Measurements from ENCODE around the gene KAZALD1. TPM values are rescaled to one million over a fixed set of nuclear protein-coding genes. Genes with fewer than 3 reads are reported as not detected.
"Not testable (repeated sequence)": the region's sequence is repeated elsewhere in the genome, so short reads cannot be mapped to it uniquely, and the experiment has no call there.

The KAZALD1 gene
- total and polyA plus RNA-seq, 7 donors, result 1.5 to 10.7 (median 3.1) TPM

- intact Hi-C loops (cut with DNase I), result no loop called here
- peaks cover 0 to 26% of the 10 kb centered on the region in 2 donors for H3K36me3 ChIP-seq (ENCODE audit: insufficient read depth in 1 of 2, low read depth in 1 of 2)
- H3K4me1 ChIP-seq, result peaks cover 16% of the 10 kb centered on the region
- H3K27me3 ChIP-seq (ENCODE audit: insufficient read depth in 3 of 3, low read length in 2 of 3), result no peaks in the 10 kb centered on the region
- 1 to 3% (median 2%) methylated on average over 39 to 47 of the region's 47 CpGs for WGBS, 3 donors
- H3K27ac ChIP-seq, result peak overlapping the region; percentile 88
- TF ChIP-seq CTCF (IDR thresholded peaks at IDR 0.05), result no peak
- H3K4me3 ChIP-seq, result peak overlapping the region; percentile 84
- ATAC-seq (peak; percentile 25 to 59 (median 36)), DNase-seq (peak; percentile 80 to 86)
- H3K9me3 ChIP-seq, result no peaks in the 10 kb centered on the region
Measured at GRCh38 chr10:101031796-101032636, 29.8 kb upstream of the KAZALD1 start.

GRCh38 chr10:101032637-101033224 is 29.1 kb upstream of the KAZALD1 start:
- DNase-seq (peak in 1 of 2 donors; percentile 54), ATAC-seq (peak; percentile 25 to 40 (median 33))
- intact Hi-C loops (cut with DNase I), result no loop called here

GRCh38 chr10:101033276-101033675 is 28.5 kb upstream of the KAZALD1 start:
- Histone ChIP-seq H3K9me3 (no peaks in the 10 kb centered on the region), H3K4me1 (peaks cover 16% of the 10 kb centered on the region), H3K4me3 (peak overlapping the region; percentile 84), H3K27me3 (ENCODE audit: insufficient read depth in 3 of 3, low read length in 2 of 3) (no peaks in the 10 kb centered on the region), H3K36me3 (ENCODE audit: insufficient read depth in 1 of 2, low read depth in 1 of 2) (peaks cover 0 to 37% of the 10 kb centered on the region in 2 donors), H3K27ac (no peak overlapping the region)
- TF ChIP-seq CTCF (IDR thresholded peaks at IDR 0.05), result no peak
- 76 to 86% (median 84%) methylated on average over 3 of the region's 3 CpGs for WGBS, 3 donors
- intact Hi-C loops (cut with DNase I), result no loop called here
- ATAC-seq (no peak), DNase-seq (no peak)

More at GRCh38 chr10:101032637-101033224, 29.1 kb upstream of the KAZALD1 start:
- Histone ChIP-seq H3K4me1 (peaks cover 16% of the 10 kb centered on the region), H3K27ac (peak overlapping the region; percentile 88), H3K36me3 (ENCODE audit: insufficient read depth in 1 of 2, low read depth in 1 of 2) (peaks cover 0 to 32% of the 10 kb centered on the region in 2 donors), H3K4me3 (peak overlapping the region; percentile 84), H3K27me3 (ENCODE audit: insufficient read depth in 3 of 3, low read length in 2 of 3) (no peaks in the 10 kb centered on the region), H3K9me3 (no peaks in the 10 kb centered on the region)
- TF ChIP-seq CTCF (IDR thresholded peaks at IDR 0.05), result no peak
- WGBS, 3 donors, result 27 to 38% (median 29%) methylated on average over 6 of the region's 6 CpGs

DNA sequence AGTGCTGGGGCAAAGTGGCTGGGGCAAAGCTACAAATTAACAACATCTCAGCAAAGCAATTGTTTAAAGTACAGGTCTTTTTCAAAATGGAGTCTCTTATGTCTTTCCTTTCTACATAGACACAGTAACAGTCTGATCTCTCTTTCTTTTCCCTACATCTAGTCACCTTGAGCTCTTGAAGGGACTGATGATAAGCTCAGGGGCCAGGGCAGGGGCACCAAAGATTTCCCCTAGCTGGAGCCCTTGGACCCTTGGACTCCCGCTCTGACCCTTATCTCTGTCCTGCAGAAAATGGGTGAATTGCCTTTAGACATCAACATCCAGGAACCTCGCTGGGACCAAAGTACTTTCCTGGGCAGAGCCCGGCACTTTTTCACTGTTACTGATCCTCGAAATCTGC is 27.4 kb upstream of the KAZALD1 start:
- DNase-seq; intact Hi-C loops (cut with DNase I): not testable (repeated sequence)
- H3K36me3 ChIP-seq (ENCODE audit: insufficient read depth in 1 of 2, low read depth in 1 of 2), result peaks cover 0 to 37% of the 10 kb centered on the region in 2 donors

DNA sequence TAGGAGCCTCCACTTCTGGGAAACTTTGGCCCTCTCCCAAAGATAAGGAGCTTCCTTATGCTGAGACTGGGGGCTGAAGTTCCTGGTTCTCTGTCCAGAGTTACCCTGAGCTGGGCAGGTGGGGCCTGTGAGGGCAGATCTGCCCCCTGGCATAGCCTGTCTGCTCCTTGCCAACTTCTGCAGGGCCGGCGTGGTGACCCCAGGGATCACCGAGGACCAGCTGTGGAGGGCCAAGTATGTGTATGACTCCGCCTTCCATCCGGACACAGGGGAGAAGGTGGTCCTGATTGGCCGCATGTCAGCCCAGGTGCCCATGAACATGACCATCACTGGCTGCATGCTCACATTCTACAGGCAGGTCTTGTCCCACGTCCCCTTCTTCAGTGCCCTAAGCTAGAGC is 26.5 kb upstream of the KAZALD1 start:
- H3K9me3 ChIP-seq, result no peaks in the 10 kb centered on the region
- intact Hi-C loops (cut with DNase I), result loop anchor here (5.0 kb wide), 2 partner anchors 37 to 107 kb away; no protein-coding TSS in a partner anchor
- H3K27ac ChIP-seq, result no peak overlapping the region
- ATAC-seq, result no peak
- no peak overlapping the region for H3K4me3 ChIP-seq
- TF ChIP-seq CTCF (IDR thresholded peaks at IDR 0.05), result no peak
- peaks cover 16% of the 10 kb centered on the region for H3K4me1 ChIP-seq
- WGBS, 3 donors, result 82 to 87% (median 82%) methylated on average over 7 of the region's 7 CpGs
- DNase-seq, result no peak
- H3K36me3 ChIP-seq (ENCODE audit: insufficient read depth in 1 of 2, low read depth in 1 of 2), result peaks cover 0 to 37% of the 10 kb centered on the region in 2 donors
- H3K27me3 ChIP-seq (ENCODE audit: insufficient read depth in 3 of 3, low read length in 2 of 3), result no peaks in the 10 kb centered on the region

More for the DNA sequence above, 27.4 kb upstream of the KAZALD1 start:
- H3K27ac ChIP-seq; H3K4me3 ChIP-seq; H3K9me3 ChIP-seq; H3K27me3 ChIP-seq (ENCODE audit: insufficient read depth in 3 of 3, low read length in 2 of 3); ATAC-seq: not testable (repeated sequence)
- 89 to 95% (median 94%) methylated on average over 4 of the region's 4 CpGs for WGBS, 3 donors
- H3K4me1 ChIP-seq, result peaks cover 16% of the 10 kb centered on the region

Data from psoas muscle (tissue), 8 donors.